Neural cell (in vitro differentiated cells): ENCODE data around the gene DENND5A. TPM values are rescaled to one million over a fixed set of nuclear protein-coding genes. Genes with fewer than 3 reads are reported as not detected.
"Not testable (repeated sequence)": the region's sequence is repeated elsewhere in the genome, so short reads cannot be mapped to it uniquely, and the experiment has no call there.

Experiments
- H2AFZ ChIP-seq: fragments of 200-600, 300-800 bp; sonication (generic), shearing (Covaris generic); 2 replicates; pipeline ENCODE4 v1.6.0; 2014; ENCODE audit warnings: low read depth, mild to moderate bottlenecking, antibody characterized with exemption, low read length, moderate library complexity
- H3F3A ChIP-seq: fragments of 200-600 bp; shearing (Covaris generic); 2 replicates; pipeline ENCODE4 v1.6.1; 2016; ENCODE audit warnings: mild to moderate bottlenecking, moderate library complexity, mixed read lengths, antibody characterized with exemption, low read length; ENCODE audit not compliant: insufficient read depth, poor library complexity, severe bottlenecking
- H3K27ac ChIP-seq: fragments of 200-600, 300-800 bp; sonication (generic), shearing (Covaris generic); 2 replicates; pipeline ENCODE4 v1.5.1; 2014; ENCODE audit warnings: mild to moderate bottlenecking, low read length, moderate library complexity
- H3K27me3 ChIP-seq: fragments of 300-800, 200-600 bp; sonication (generic), shearing (Covaris generic); 2 replicates; pipeline ENCODE4 v1.6.0; 2014; ENCODE audit warnings: mild to moderate bottlenecking, low read depth, low read length, moderate library complexity; ENCODE audit not compliant: insufficient read depth
- H3K36me3 ChIP-seq: fragments of 300-800, 200-600 bp; sonication (generic), shearing (Covaris generic); 2 replicates; pipeline ENCODE4 v1.5.1; 2014; ENCODE audit warnings: mild to moderate bottlenecking, antibody characterized with exemption, low read length, moderate library complexity; ENCODE audit not compliant: insufficient read depth
- H3K4me2 ChIP-seq: fragments of 300-800, 200-600 bp; sonication (generic), shearing (Covaris generic); 2 replicates; pipeline ENCODE4 v1.6.0; 2014; ENCODE audit warnings: mild to moderate bottlenecking, low read length
- H3K4me3 ChIP-seq: fragments of 300-800, 200-600 bp; sonication (generic), shearing (Covaris generic); 2 replicates; pipeline ENCODE4 v1.5.1; 2014; ENCODE audit warnings: mild to moderate bottlenecking, low read length, moderate library complexity
- H3K79me2 ChIP-seq: fragments of 200-600 bp; shearing (Covaris generic); replicated peaks from 2 replicates; pipeline ENCODE4 v1.6.0; 2014; ENCODE audit warnings: mild to moderate bottlenecking, low read length, moderate library complexity; ENCODE audit not compliant: insufficient read depth
- H3K9ac ChIP-seq: fragments of 300-800, 200-600 bp; sonication (generic), shearing (Covaris generic); 2 replicates; pipeline ENCODE4 v1.6.1; 2016; ENCODE audit warnings: mild to moderate bottlenecking, low read length, mixed read lengths
- H3K9me2 ChIP-seq: fragments of 200-600 bp; shearing (Covaris generic); 2 replicates; pipeline ENCODE4 v1.6.1; 2016; ENCODE audit warnings: mild to moderate bottlenecking, low read length, mixed read lengths; ENCODE audit not compliant: insufficient read depth
- H3K9me3 ChIP-seq: fragments of 200-600, 300-800 bp; sonication (generic), shearing (Covaris generic); 2 replicates; pipeline ENCODE4 v1.6.1; 2016; ENCODE audit warnings: mild to moderate bottlenecking, mixed run types, low read length, moderate library complexity, mixed read lengths
- H4K20me1 ChIP-seq: fragments of 200-600 bp; shearing (Covaris generic); 2 replicates; pipeline ENCODE4 v1.6.1; 2016; ENCODE audit warnings: mild to moderate bottlenecking, mixed run types; ENCODE audit not compliant: insufficient read depth
- EP300 ChIP-seq: fragments of 450-650 bp; conservative IDR thresholded peaks from 2 replicates; pipeline ENCODE4 v1.6.1; 2014; ENCODE audit warnings: antibody characterized with exemption, mild to moderate bottlenecking, moderate library complexity; ENCODE audit not compliant: poor library complexity, severe bottlenecking
- EZH2 ChIP-seq: fragments of 200-600, 300-800 bp; shearing (Covaris generic), sonication (generic); IDR thresholded peaks from 2 replicates; pipeline ENCODE4 v1.6.1; 2014; ENCODE audit warnings: antibody characterized with exemption, low read length, borderline replicate concordance, mild to moderate bottlenecking; ENCODE audit not compliant: insufficient read depth, poor library complexity, severe bottlenecking
- MXI1 ChIP-seq: fragments of 450-650 bp; conservative IDR thresholded peaks from 2 replicates; pipeline ENCODE4 v1.6.1; 2014; ENCODE audit warnings: antibody characterized with exemption, mild to moderate bottlenecking; ENCODE audit not compliant: poor library complexity, severe bottlenecking
- POLR2AphosphoS5 ChIP-seq: IDR thresholded peaks from 2 replicates; pipeline ENCODE4 v1.6.1; 2012
- RAD21 ChIP-seq: fragments of 450-650 bp; conservative IDR thresholded peaks from 2 replicates; pipeline ENCODE4 v1.6.1; 2014; ENCODE audit warnings: antibody characterized with exemption, mild to moderate bottlenecking, moderate library complexity
- SMC3 ChIP-seq: fragments of 450-650 bp; conservative IDR thresholded peaks from 2 replicates; pipeline ENCODE4 v1.6.1; 2014; ENCODE audit warnings: antibody characterized with exemption, mild to moderate bottlenecking, moderate library complexity; ENCODE audit not compliant: poor library complexity
- TAF1 ChIP-seq: IDR thresholded peaks from 2 replicates; pipeline ENCODE4 v1.6.1; 2012; ENCODE audit warnings: low read depth
- polyA plus RNA-seq: library from polyadenylated mRNA; depleted of rRNA; stranded (reverse); fragments of >200 nt; gene quantifications from 2 replicates; pipeline ENCODE4 v1.2.3, GENCODE V29; 2014
- TF ChIP-seq, protein P1 (sequence below): fragments of 450-650 bp; IDR thresholded peaks from 2 replicates; pipeline ENCODE4 v1.5.1; 2014; ENCODE audit warnings: antibody characterized with exemption, mild to moderate bottlenecking, moderate library complexity; ENCODE audit not compliant: poor library complexity, severe bottlenecking
- TF ChIP-seq, protein P2 (sequence below): IDR thresholded peaks from 2 replicates; pipeline ENCODE4 v1.6.1; 2012; ENCODE audit warnings: borderline replicate concordance

Gene DENND5A
- polyA plus RNA-seq, 1 donor from 2014 or later = 75.6 TPM

DNA sequence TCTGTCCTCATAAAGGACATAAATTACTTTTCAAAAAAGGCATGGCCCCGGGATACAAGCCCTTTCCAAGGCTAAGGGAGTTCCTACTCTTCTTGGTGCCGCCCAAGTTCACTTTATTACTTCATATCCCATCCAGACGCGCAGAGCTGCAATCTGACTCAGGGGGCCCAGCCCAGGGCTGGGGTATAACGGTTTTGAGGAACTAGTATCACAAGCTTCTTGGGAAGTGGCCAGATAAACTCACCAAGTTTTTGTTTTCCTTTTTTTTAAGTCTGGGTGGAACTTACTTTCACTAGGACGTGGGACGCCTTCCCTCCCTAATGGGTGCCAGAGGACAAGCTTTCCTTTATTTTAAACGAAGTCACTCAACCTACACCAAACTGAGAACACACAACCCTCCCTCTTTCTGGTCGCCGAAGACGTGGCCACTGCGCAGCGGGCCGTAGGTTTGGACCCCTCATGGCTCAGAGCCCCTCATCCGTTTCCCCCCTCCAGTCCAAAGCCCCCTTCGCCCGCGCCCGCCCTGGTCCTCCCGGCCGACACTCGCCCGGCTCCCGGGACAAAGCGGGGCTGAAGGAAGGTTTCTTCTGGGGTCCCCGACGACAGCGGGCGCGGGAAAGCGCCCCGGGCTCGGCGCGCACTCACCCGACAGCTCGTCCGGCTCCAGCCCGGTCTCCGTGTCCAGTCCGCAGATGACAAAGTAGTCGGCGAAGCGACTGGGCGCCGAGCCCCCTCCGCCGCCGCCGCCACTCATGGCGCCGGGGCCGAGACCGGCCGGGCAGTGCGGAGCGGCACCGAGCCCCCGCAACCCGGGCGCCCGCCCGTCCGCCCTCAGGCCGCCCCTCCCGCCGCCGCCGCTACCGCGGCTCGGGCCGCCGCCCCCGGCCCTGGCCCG, 587 bp downstream of the DENND5A start:
- H3K9me2 ChIP-seq = no peaks in the 10 kb centered on the region
- peak overlapping the region; percentile 96 for H3K4me3 ChIP-seq
- no peaks in the 10 kb centered on the region for H3K9me3 ChIP-seq
- no peaks in the 10 kb centered on the region for H3K27me3 ChIP-seq
- peak; percentile 18 for TF ChIP-seq POLR2AphosphoS5
- no peak for TF ChIP-seq MXI1
- H3F3A ChIP-seq = no peaks in the 10 kb centered on the region
- peak overlapping the region; percentile 91 for H3K4me2 ChIP-seq
- no peaks in the 10 kb centered on the region for H4K20me1 ChIP-seq
- H3K79me2 ChIP-seq = peaks cover 40% of the 10 kb centered on the region
- peak overlapping the region; percentile 86 for H3K9ac ChIP-seq
- peak overlapping the region; percentile 72 for H3K27ac ChIP-seq
- no peaks in the 10 kb centered on the region for H3K36me3 ChIP-seq
- peak overlapping the region; percentile 51 for H2AFZ ChIP-seq

DNA sequence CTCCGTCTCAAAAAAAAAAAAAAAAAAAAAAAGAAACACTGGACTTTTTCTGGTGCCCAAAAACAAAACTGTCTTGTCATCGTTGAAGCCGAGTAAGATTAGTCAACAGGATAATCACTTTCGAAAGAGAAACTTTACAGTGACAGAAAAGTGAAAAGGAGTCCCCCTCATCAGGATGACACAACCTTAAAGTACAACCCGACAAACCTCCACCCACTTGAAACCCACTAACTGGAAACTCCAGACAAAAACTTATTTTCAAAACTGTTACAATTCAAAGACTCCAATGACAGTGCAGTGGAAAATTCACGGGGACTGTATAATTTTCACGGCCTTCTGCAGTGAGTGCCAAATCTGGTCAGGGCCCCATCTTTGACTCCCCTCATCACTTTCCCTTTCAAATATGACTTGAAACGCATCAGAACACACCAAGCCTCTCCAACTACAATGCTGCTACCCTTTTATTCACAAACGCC, 1.3 kb downstream of the DENND5A start:
- Histone ChIP-seq H3K4me2 (peak overlapping the region; percentile 91), H4K20me1 (no peaks in the 10 kb centered on the region), H3K36me3 (no peaks in the 10 kb centered on the region), H3F3A (no peaks in the 10 kb centered on the region), H3K9ac (peak overlapping the region; percentile 86), H2AFZ (no peak overlapping the region), H3K9me2 (no peaks in the 10 kb centered on the region), H3K9me3 (no peaks in the 10 kb centered on the region), H3K27me3 (no peaks in the 10 kb centered on the region), H3K4me3 (peak overlapping the region; percentile 96), H3K79me2 (peaks cover 40% of the 10 kb centered on the region), H3K27ac (peak overlapping the region; percentile 72)
- TF ChIP-seq POLR2AphosphoS5 (no peak), EZH2 (no peak), EP300 (no peak), TAF1 (no peak), SMC3 (no peak), MXI1 (no peak), RAD21 (no peak)
- TF ChIP-seq, protein P1, sequence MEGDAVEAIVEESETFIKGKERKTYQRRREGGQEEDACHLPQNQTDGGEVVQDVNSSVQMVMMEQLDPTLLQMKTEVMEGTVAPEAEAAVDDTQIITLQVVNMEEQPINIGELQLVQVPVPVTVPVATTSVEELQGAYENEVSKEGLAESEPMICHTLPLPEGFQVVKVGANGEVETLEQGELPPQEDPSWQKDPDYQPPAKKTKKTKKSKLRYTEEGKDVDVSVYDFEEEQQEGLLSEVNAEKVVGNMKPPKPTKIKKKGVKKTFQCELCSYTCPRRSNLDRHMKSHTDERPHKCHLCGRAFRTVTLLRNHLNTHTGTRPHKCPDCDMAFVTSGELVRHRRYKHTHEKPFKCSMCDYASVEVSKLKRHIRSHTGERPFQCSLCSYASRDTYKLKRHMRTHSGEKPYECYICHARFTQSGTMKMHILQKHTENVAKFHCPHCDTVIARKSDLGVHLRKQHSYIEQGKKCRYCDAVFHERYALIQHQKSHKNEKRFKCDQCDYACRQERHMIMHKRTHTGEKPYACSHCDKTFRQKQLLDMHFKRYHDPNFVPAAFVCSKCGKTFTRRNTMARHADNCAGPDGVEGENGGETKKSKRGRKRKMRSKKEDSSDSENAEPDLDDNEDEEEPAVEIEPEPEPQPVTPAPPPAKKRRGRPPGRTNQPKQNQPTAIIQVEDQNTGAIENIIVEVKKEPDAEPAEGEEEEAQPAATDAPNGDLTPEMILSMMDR = no peak
- TF ChIP-seq, protein P2, sequence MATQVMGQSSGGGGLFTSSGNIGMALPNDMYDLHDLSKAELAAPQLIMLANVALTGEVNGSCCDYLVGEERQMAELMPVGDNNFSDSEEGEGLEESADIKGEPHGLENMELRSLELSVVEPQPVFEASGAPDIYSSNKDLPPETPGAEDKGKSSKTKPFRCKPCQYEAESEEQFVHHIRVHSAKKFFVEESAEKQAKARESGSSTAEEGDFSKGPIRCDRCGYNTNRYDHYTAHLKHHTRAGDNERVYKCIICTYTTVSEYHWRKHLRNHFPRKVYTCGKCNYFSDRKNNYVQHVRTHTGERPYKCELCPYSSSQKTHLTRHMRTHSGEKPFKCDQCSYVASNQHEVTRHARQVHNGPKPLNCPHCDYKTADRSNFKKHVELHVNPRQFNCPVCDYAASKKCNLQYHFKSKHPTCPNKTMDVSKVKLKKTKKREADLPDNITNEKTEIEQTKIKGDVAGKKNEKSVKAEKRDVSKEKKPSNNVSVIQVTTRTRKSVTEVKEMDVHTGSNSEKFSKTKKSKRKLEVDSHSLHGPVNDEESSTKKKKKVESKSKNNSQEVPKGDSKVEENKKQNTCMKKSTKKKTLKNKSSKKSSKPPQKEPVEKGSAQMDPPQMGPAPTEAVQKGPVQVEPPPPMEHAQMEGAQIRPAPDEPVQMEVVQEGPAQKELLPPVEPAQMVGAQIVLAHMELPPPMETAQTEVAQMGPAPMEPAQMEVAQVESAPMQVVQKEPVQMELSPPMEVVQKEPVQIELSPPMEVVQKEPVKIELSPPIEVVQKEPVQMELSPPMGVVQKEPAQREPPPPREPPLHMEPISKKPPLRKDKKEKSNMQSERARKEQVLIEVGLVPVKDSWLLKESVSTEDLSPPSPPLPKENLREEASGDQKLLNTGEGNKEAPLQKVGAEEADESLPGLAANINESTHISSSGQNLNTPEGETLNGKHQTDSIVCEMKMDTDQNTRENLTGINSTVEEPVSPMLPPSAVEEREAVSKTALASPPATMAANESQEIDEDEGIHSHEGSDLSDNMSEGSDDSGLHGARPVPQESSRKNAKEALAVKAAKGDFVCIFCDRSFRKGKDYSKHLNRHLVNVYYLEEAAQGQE = no peak

DNA sequence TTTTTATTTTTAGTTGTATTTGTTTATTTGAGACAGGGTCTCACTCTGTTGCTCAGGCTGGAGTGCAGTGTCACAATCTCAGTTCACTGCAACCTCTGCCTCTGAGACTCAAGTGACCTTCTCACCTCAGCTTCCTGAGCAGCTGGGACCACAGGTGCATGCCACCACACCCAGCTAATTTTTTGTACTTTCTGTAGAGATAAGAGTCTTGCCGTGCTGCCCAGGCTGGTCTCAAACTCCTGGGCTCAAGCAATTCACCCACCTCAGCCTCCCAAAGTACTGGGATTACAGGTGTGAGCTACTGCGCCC, 4.4 kb downstream of the DENND5A start:
- peak overlapping the region; percentile 10 for H3K4me3 ChIP-seq
- not testable (repeated sequence) for H3K27ac ChIP-seq, H3K36me3 ChIP-seq, H3K27me3 ChIP-seq, H4K20me1 ChIP-seq, H3K9ac ChIP-seq, H3K9me3 ChIP-seq, H3F3A ChIP-seq, H3K4me2 ChIP-seq, H3K9me2 ChIP-seq, H2AFZ ChIP-seq
- peaks cover 53% of the 10 kb centered on the region for H3K79me2 ChIP-seq
